Neuron (in vitro differentiated cells): ENCODE results near the gene RASSF1.

Experiments used
- H2AFZ ChIP-seq: one replicate; pipeline ENCODE4 v1.6.1; 2013; ENCODE audit warnings: low read depth, mild to moderate bottlenecking, inconsistent platforms, low read length, moderate library complexity
- H3K27me3 ChIP-seq: one replicate; pipeline ENCODE4 v1.6.1; 2013; ENCODE audit warnings: low read length; ENCODE audit not compliant: insufficient read depth
- H3K36me3 ChIP-seq: one replicate; pipeline ENCODE4 v1.6.1; 2013; ENCODE audit warnings: low read length; ENCODE audit not compliant: insufficient read depth
- H3K4me1 ChIP-seq: one replicate; pipeline ENCODE4 v1.6.1; 2013; ENCODE audit warnings: low read length; ENCODE audit not compliant: insufficient read depth
- H3K4me3 ChIP-seq: 2 replicates; pipeline ENCODE4 v1.5.1; 2013; ENCODE audit warnings: mild to moderate bottlenecking, low read length, moderate library complexity
- H3K9me3 ChIP-seq: one replicate; pipeline ENCODE4 v1.6.1; 2013; ENCODE audit warnings: low read length

The RASSF1 gene

DNA sequence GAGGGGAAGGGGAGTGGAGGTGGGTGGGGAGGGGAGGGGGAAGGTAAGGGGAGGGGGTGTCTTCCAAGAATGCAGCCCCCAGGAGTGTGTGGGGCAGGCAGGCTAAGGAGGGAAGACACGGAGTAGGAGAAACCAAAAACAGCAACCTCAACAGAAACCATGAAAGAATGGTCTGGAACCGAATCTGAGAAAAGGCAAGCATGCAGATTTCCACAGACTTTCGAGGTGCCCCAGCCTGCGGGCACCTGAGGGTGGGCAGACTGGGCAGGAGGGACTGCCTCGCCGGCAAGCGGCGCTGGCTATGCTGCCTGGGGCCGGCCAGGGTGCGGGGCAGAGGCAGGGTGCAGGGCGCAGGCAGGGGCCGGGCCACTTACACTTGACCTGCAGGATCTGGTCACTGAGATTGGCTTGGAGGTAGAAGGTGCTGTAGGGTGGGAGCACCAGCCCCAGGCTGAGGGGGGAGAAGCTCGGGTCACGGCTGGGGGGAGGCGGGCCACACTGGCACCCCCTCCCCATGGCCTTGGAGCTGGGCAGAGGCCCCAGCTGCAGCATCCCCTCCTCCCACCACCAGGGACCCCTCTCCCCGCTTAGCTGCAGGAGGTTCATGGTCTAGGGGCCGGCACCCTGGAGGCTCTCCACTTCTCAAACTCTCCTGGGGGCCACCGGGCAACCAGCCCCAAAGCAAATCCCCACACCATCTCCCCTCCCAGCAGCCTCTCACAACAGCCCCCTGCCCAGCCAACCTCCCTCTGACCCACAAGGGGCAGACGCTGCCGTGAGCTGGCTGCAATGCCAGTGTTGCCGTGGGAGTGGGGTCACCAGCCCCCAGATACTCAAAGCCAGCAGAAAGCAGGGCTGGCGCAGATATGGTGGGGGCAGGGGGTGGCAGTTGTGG is 34.0 kb upstream of the RASSF1 start:
- Histone ChIP-seq H3K4me3 (no peak overlapping the region), H3K4me1 (peaks cover 25% of the 10 kb centered on the region), H2AFZ (no peak overlapping the region), H3K27me3 (peaks cover 11% of the 10 kb centered on the region), H3K36me3 (no peaks in the 10 kb centered on the region), H3K9me3 (no peaks in the 10 kb centered on the region)

DNA sequence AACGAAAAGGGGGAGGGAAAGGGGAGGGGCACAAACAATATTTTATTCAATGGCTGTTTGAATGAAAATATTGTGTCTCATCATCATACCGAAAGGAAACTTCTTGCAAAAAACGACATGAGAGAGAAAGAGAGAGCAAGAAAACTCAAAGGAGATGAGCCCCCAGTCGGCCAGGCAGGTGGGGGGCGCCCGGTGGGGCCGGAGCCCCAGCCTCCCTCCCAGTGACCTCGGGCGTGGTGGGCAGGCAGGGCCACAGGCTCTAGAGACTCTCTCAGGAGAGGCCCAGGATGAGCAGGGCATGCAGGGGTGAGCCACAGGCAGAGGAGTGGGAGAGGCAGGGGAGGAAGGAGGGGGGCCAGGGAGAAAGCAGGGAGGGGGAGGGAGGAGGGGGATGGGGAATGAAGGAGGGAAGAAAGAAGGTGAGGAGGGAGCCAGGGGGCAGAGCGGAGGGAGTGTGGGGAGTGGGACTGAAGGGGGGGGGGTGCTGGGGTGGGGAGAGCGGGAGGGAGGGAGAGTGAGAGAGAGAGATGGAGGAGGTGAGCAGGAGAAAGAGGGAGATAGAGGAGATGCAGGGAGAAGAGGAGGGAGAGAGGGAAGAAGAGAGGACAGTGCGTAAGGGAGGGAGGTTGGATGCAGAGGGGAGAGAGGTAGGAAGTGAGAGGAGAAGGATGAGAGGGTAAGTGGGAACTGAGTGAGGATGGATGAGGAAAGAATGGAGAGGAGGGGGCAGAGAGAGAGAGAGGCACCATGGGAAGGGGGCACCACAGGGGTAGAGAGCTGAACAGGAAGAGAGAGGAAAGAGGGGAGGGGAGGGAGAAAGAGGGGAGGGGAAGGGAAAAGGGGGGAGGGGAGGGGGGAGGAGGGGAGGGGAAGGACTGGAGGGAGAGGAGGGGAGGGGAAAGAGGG is 32.8 kb upstream of the RASSF1 start:
- no peak overlapping the region for H2AFZ ChIP-seq
- no peaks in the 10 kb centered on the region for H3K36me3 ChIP-seq
- no peak overlapping the region for H3K4me3 ChIP-seq
- H3K27me3 ChIP-seq = peaks cover 9% of the 10 kb centered on the region
- peaks cover 25% of the 10 kb centered on the region for H3K4me1 ChIP-seq
- H3K9me3 ChIP-seq = no peaks in the 10 kb centered on the region

DNA sequence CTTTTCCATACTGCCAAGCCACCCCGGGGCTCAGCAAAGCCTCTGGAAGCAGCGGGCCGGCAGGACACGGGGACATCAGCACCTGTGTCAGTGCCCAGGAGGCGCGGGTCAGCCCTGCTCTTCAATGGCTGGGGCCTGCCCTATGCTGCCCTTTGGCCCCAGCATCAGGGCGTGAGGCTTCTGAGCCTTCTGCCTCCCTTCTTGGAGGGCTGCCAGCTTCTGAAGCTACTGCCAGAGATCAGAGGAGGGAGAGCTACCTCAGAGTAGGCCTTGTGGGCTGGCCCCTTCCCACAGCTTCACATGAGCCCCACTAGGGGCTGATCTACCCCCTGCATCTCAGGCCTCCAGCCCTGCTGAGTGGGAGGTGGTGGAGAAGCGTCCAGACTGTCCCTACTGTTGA is 31.7 kb upstream of the RASSF1 start:
- H3K4me3 ChIP-seq = no peak overlapping the region
- H2AFZ ChIP-seq = no peak overlapping the region
- H3K27me3 ChIP-seq = peaks cover 9% of the 10 kb centered on the region
- no peaks in the 10 kb centered on the region for H3K36me3 ChIP-seq
- no peaks in the 10 kb centered on the region for H3K9me3 ChIP-seq
- H3K4me1 ChIP-seq = peaks cover 25% of the 10 kb centered on the region

DNA sequence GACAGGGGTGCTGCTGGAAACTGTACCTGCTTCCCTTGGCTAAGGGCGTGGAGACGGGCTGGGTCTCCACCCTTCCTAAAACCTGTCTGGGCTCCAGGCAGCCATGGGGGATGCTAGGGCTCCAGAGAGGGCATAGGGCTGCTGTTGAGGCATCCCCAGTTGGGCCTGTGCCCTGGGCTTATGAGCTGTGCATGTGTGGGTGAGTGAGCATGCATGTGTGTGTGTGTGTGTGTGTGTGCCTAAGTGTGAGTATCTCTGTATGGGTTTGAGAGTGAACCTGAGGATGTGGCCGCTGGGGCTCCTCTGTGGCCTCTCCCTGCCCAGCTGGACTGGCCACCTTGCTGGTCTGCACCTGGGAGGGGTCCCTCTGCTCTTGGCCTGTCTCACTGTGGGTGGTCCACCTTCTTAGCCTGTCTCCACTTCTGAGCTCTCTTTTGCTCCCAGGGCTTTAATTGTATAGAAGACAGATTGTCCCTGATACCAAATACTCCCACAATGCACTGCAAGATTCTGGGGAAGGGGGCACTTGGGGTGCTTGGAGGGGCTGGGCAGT is 30.6 kb upstream of the RASSF1 start:
- Histone ChIP-seq H3K36me3 (no peaks in the 10 kb centered on the region), H3K4me3 (no peak overlapping the region), H3K27me3 (peaks cover 12% of the 10 kb centered on the region), H2AFZ (no peak overlapping the region), H3K4me1 (peaks cover 25% of the 10 kb centered on the region), H3K9me3 (no peaks in the 10 kb centered on the region)

DNA sequence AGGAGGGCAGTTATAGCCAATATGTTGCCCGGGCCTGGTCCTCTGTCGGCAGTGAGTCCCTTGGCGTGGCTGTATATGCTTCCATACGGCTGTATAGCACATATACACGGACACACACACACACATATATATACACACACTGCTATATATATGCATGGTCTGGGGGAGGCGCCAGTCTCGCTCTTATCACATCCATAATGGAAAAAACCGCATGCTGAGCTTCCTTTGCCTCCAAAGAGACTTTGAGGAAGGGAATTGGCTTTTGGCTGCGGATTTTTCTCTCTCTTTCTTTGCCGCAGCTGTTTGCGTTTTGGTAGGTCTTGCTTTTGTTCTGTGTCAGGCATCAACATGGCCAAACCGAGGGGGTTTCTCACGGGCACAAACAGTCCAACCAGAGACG is 30.0 kb upstream of the RASSF1 start:
- Histone ChIP-seq H2AFZ (no peak overlapping the region), H3K4me1 (peaks cover 25% of the 10 kb centered on the region), H3K36me3 (no peaks in the 10 kb centered on the region), H3K9me3 (no peaks in the 10 kb centered on the region), H3K27me3 (peaks cover 15% of the 10 kb centered on the region), H3K4me3 (no peak overlapping the region)

DNA sequence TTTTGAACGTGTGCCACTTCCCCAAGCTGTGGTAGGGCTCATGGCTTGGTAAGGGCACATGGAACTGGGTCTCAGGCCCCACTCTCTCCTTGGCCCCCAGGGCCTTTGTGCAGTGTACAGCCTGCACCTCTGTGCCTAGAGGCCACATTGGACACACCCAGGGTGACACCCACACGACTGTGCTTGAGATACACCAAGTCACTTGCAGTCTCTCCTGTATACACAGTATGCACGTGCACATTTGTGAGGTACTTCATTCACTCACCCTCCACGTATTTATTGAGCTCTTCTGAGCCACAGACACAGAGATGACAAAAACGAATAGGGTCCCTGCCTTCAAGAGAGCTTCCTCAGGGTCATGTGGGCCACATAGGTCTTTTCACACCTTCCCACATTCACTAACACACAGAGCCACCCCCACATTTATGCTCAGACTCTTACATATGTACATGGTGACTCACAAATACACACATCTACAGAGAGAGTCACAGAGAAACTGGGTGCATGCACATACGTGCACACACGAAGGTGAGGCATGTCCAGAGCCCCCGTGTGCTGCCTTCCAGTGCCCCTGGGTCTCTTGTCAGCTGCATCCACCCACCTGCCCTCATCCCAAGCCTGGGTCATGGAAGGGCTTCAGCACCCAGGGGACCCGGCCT is 28.5 kb upstream of the RASSF1 start:
- Histone ChIP-seq H3K27me3 (peaks cover 25% of the 10 kb centered on the region), H3K4me1 (peaks cover 21% of the 10 kb centered on the region), H3K9me3 (no peaks in the 10 kb centered on the region), H2AFZ (no peak overlapping the region), H3K4me3 (no peak overlapping the region), H3K36me3 (no peaks in the 10 kb centered on the region)

DNA sequence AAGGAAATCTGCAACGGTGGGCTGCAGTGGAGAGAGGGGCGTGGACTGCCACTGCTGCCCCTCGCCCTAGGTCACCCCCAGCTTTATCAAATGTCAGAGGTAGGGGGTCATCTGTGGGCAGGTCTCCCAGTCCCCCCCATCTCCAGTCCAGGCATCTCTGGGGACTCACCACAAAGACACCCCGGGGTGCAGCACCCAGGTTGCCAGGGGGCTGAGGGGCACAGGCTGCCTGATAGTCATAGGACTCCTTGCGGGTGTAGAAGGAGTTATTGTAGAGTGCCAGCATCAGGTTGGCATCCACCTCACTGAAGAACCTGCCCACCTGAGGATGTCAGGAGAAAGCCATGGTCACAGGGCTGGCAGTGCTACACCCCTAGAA is 25.2 kb upstream of the RASSF1 start:
- Histone ChIP-seq H3K4me3 (no peak overlapping the region), H3K27me3 (peaks cover 32% of the 10 kb centered on the region)

DNA sequence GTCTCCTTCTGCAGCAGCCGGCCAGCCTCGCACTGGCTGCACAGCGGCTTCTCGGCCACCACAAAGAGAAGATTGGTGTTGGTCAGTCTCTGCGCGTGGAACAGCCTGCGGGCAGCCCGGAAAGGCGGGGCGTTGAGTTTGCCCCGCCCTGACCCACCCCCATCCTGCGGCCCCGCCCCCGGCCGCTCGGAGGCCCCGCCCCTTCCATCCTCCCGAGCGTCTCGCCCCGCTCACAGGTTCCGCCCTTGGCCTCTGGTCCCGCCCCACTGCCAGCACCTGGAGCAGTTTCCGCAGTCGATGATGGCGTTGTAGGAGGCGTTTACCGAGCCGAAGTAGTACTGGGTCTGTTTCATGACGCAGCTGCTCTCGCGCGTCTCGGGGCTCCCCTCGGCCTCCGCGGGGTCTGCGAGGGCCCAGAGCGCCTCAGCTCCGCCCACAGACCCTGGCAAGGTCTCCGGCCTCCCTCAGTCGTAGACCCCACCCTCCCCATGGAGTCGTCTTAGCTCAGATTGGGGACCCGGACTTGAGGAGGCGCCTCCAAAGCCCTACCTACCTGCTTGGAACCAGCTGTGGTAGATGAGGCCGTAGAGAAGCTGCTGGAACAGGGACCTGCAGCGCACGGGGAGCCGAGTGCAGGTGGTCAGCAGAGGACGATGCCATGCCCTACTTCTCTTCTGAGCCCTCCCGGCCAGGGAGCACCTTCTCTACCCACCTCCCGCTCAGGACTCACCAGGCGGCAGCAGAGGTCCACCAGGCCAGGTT is 24.6 kb upstream of the RASSF1 start:
- Histone ChIP-seq H3K9me3 (no peaks in the 10 kb centered on the region), H3K4me1 (no peaks in the 10 kb centered on the region), H2AFZ (no peak overlapping the region), H3K36me3 (no peaks in the 10 kb centered on the region), H3K27me3 (peaks cover 32% of the 10 kb centered on the region), H3K4me3 (no peak overlapping the region)

More for the DNA sequence above, 25.2 kb upstream of the RASSF1 start:
- Histone ChIP-seq H3K4me1 (peaks cover 2% of the 10 kb centered on the region), H3K36me3 (no peaks in the 10 kb centered on the region), H3K9me3 (no peaks in the 10 kb centered on the region), H2AFZ (no peak overlapping the region)

DNA sequence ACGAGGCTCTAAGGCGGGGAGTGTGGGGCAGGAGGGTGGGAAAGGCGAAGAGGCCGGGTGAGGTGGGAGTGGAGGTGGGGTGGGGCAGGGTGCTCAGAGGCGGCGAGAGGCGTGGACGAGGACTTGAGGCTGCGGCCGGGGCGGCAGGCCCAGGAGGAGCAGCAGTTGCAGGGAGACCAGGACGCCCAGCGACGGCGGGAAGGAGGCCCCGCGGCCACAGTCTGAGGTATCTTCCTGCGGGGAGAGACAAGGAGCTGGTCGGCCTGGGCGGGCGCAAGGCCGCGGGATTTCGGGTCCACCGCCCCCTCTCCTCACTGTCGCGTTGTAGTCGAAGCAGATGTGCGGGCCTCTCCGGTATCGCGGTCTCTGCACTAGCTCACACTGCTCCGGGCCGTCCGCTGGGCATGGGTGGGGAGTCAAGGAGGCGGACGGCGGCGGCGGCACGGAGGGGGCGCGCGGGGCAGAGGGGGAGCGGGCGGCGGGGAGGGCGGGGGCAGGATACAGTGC is 24.0 kb upstream of the RASSF1 start:
- Histone ChIP-seq H3K27me3 (peaks cover 27% of the 10 kb centered on the region), H3K4me3 (no peak overlapping the region), H3K4me1 (no peaks in the 10 kb centered on the region), H3K9me3 (no peaks in the 10 kb centered on the region), H2AFZ (no peak overlapping the region), H3K36me3 (no peaks in the 10 kb centered on the region)

DNA sequence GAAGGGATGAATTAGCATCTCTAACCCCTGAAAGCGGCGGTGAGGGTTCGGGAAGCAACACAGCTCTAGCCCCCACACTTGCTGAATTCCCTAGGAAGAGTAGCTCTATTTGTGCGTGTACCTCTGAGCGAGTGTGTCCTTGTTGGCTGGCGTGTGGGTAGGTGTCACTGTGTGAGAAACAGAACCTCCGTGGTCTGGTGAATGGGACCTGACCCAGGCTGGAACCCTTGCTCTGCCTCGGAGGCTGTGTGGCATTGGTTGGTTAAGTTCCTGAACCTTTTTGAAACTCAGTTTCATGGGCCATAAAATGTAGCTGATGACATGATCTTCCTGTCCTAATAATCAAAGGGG is 19.1 kb upstream of the RASSF1 start:
- Histone ChIP-seq H3K9me3 (no peaks in the 10 kb centered on the region), H3K36me3 (peaks cover 25% of the 10 kb centered on the region), H3K4me1 (peaks cover 30% of the 10 kb centered on the region), H3K4me3 (peak overlapping the region; percentile 80), H3K27me3 (peaks cover 12% of the 10 kb centered on the region), H2AFZ (peak overlapping the region; percentile 39)

DNA sequence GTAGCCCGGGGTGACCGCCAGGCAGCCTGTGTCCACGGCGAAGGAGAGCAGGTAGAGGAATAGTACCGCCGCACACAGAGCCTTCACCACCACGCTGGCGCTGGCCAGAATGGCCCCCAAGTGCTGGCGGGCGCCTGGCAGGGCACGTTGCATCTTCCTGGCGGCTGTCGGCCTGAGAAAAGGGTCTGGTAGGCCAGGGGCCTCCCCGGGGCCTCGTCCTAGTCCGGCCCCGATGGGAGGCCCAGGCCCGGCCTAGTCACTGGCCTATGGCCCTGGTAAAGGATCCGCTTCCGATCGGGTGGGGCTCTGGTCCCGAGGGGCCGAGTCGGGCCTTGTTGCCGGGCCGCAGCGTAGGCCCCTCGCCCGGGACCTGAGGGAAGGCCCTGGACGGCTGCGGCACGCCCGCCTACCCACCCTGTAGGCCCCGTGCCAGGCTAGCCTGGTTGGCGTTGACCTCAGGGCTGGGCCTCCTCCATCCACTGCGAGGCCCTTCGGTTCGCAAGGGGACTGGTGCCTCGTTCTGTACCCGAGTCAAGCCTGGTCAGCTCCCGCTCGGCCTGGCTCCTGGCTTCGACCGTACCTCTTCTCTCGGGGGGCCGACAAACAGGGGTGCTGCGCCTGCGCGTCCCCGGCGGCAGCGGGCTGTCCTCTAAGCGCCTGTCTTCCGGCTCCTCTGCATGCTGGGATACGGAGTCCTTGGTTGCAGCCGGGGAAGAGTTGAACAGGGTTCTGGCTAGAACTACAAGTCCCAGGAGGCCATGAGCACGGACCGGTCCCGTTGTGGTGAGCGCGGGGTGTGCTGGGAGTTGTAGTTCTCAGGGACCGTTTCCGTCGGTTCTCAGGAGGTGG is 18.5 kb upstream of the RASSF1 start, which contains the start of gene TMEM115:
TSS of gene TMEM115 (minus strand) at position 611 of the 849 bp plus-strand sequence. CDS start at position 153, 458 bp downstream.
- H3K9me3 ChIP-seq = no peaks in the 10 kb centered on the region
- H3K27me3 ChIP-seq = peaks cover 7% of the 10 kb centered on the region
- H2AFZ ChIP-seq = peak within 1 kb of the TSS; percentile 39
- peaks cover 30% of the 10 kb centered on the region for H3K36me3 ChIP-seq
- H3K4me1 ChIP-seq = peaks cover 30% of the 10 kb centered on the region
- peak within 1 kb of the TSS; percentile 80 for H3K4me3 ChIP-seq
